ENCODE results near the gene BMP10. TPM values are rescaled to one million over a fixed set of nuclear protein-coding genes. Genes with fewer than 3 reads are reported as not detected.

The BMP10 gene
- total and polyA plus RNA-seq, 10 of the 15 experiments (the other 5 are each of a cell fraction or from before 2014, with no cell fraction given) = 0.04 TPM; not detected in 9

- TF ChIP-seq ZNF384 (IDR thresholded peaks at IDR 0.05; ENCODE audit: borderline replicate concordance, low read depth, low read length) (no peak), MEF2B (IDR thresholded peaks at IDR 0.05; ENCODE audit: partially characterized antibody, poor library complexity, severe bottlenecking) (no peak), PBX3 (IDR thresholded peaks at IDR 0.05; ENCODE audit: insufficient replicate concordance, low read depth, low read length) (no peak), PAX5 (IDR thresholded peaks at IDR 0.05; ENCODE audit: borderline replicate concordance, low read depth, low read length) (no peak), TBL1XR1 (IDR thresholded peaks at IDR 0.05; ENCODE audit: low read depth, low read length) (no peak), YBX1 (IDR thresholded peaks at IDR 0.05) (no peak)
These were observed 35.6 kb downstream of the BMP10 start (continued) for GRCh38 chr2:68835621-68836020.

DNA sequence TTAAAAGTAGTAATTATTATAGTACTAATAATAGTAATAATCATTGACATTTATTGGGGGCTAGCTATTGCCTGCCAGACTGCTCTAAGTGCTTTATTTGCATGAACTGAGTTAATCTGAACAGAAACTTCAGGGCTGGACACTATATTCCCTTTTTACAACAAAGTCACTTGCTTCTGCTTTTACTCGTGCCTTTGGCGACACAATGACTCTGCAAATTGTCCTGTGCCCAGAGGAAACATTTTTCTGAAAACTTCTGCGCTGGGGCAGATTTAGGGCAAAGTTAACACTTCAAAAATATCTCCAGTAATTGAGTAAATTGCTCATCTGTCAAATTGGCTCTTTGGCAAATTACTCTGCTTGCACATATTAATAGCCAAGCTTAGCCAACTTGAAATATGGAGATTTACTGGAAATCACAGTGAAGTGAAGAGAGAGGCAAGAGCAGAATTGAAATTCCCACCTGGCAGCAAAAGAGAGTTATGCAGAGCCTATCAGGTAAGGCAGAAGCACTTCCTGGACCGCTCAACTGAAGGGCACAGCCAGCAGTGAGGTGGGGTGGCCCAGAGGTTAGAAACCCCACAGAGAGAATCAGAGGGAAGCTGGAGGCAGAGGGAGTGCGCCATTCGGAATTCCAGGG is 36.3 kb downstream of the BMP10 start:
- Histone ChIP-seq H3K79me2 (ENCODE audit: control insufficient read depth, insufficient read depth, low read length) (no peaks in the 10 kb centered on the region), H3K9ac (ENCODE audit: control insufficient read depth, insufficient read depth, low read length) (no peak overlapping the region), H3K4me2 (ENCODE audit: control insufficient read depth, insufficient read depth) (no peak overlapping the region; the same call in 1 of the 2 replicates), H3K27me3 (replicated peaks in 1 of 2; ENCODE audit: control insufficient read depth in 2 of 2, insufficient read depth in 2 of 2, low read length in 1 of 2) (peaks cover 0 to 2% of the 10 kb centered on the region in 2 experiments; a peak in 1 of 4 replicates), H3K27ac (ENCODE audit: control insufficient read depth, insufficient read depth) (no peak overlapping the region), H3K4me3 (no peak overlapping the region), H3K36me3 (ENCODE audit: control insufficient read depth in 2 of 2, insufficient read depth in 2 of 2, low read length in 1 of 2) (no peaks in the 10 kb centered on the region), H3K4me1 (ENCODE audit: control insufficient read depth, insufficient read depth, low read length) (peaks cover 33% of the 10 kb centered on the region), H2AFZ (ENCODE audit: control insufficient read depth, low read depth, low read length) (no peak overlapping the region), H3K9me3 (replicated peaks; ENCODE audit: control insufficient read depth, insufficient read depth, low read length) (peaks cover 7% of the 10 kb centered on the region; the same call in 2 of the 3 replicates), H4K20me1 (ENCODE audit: control insufficient read depth, insufficient read depth) (no peaks in the 10 kb centered on the region)
- in situ Hi-C loops (cut with MboI) = no loop called here
- 49% methylated on average over 6 of the region's 6 CpGs for WGBS (ENCODE audit: insufficient coverage, insufficient replicate concordance, low lambda C conversion rate, missing lambda C conversion rate)
- ChIA-PET SMC1A (ENCODE audit: uncharacterized antibody, unreplicated experiment) (interaction anchor here (0.7 to 2.8 kb wide), 7 partner anchors 10 to 371 kb away, joined by 3 to 27 read pairs (median 5); partner anchors contain the start of genes APLF and FBXO48), RAD21 (ENCODE audit: unreplicated experiment) (interaction anchor here (1.9 to 2.0 kb wide), 2 partner anchors 84 to 126 kb away, joined by 7 to 11 read pairs; no protein-coding TSS in a partner anchor), POLR2A (no interaction called here), CTCF (interaction anchor here (1.6 to 8.8 kb wide), 6 partner anchors 11 to 371 kb away, joined by 5 to 75 read pairs (median 12); no protein-coding TSS in a partner anchor)
- ATAC-seq = no peak
- BruUV-seq (replicated peaks) = no TSS peak
- DNase-seq (ENCODE audit: low read depth, low spot score) = no peak
- FAIRE-seq = no peak
- intact Hi-C loops (cut with micrococcal nuclease; ENCODE audit: unreplicated experiment) = no loop called here
- no peak for TF ChIP-seq CBFB (IDR thresholded peaks at IDR 0.05; ENCODE audit: low read depth)
- TF ChIP-seq MXI1 (IDR thresholded peaks at IDR 0.05; ENCODE audit: low read depth, low read length) = no peak
- TF ChIP-seq ZBTB4 (CRISPR knock-in tag; IDR thresholded peaks at IDR 0.05) = no peak
- TF ChIP-seq TAF1 (IDR thresholded peaks at IDR 0.05; ENCODE audit: borderline replicate concordance, low read depth, low read length) = no peak
- TF ChIP-seq ZBED1 (IDR thresholded peaks at IDR 0.05; ENCODE audit: borderline replicate concordance) = no peak
- no peak for TF ChIP-seq KLF5 (IDR thresholded peaks at IDR 0.05; ENCODE audit: partially characterized antibody)
- TF ChIP-seq, protein P1, sequence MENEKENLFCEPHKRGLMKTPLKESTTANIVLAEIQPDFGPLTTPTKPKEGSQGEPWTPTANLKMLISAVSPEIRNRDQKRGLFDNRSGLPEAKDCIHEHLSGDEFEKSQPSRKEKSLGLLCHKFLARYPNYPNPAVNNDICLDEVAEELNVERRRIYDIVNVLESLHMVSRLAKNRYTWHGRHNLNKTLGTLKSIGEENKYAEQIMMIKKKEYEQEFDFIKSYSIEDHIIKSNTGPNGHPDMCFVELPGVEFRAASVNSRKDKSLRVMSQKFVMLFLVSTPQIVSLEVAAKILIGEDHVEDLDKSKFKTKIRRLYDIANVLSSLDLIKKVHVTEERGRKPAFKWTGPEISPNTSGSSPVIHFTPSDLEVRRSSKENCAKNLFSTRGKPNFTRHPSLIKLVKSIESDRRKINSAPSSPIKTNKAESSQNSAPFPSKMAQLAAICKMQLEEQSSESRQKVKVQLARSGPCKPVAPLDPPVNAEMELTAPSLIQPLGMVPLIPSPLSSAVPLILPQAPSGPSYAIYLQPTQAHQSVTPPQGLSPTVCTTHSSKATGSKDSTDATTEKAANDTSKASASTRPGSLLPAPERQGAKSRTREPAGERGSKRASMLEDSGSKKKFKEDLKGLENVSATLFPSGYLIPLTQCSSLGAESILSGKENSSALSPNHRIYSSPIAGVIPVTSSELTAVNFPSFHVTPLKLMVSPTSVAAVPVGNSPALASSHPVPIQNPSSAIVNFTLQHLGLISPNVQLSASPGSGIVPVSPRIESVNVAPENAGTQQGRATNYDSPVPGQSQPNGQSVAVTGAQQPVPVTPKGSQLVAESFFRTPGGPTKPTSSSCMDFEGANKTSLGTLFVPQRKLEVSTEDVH (IDR thresholded peaks at IDR 0.05; ENCODE audit: low read depth, partially characterized antibody) = no peak
- TF ChIP-seq EGR1 (IDR thresholded peaks at IDR 0.05; ENCODE audit: borderline replicate concordance in 1 of 2, low read depth in 2 of 2, low read length in 2 of 2) = no peak
- TF ChIP-seq ZNF384 (IDR thresholded peaks at IDR 0.05; ENCODE audit: borderline replicate concordance, low read depth, low read length) = no peak

Data from GM12878 (cell line).